HG02623 (cell line): ENCODE measurements around the gene OTUD5.

Experiments used
- ATAC-seq: cut with Tn5 transposase; IDR thresholded peaks from one replicate; pipeline ENCODE4 v1.9.1; 2021; ENCODE audit warnings: moderate library complexity; ENCODE audit not compliant: unreplicated experiment

The OTUD5 gene

DNA sequence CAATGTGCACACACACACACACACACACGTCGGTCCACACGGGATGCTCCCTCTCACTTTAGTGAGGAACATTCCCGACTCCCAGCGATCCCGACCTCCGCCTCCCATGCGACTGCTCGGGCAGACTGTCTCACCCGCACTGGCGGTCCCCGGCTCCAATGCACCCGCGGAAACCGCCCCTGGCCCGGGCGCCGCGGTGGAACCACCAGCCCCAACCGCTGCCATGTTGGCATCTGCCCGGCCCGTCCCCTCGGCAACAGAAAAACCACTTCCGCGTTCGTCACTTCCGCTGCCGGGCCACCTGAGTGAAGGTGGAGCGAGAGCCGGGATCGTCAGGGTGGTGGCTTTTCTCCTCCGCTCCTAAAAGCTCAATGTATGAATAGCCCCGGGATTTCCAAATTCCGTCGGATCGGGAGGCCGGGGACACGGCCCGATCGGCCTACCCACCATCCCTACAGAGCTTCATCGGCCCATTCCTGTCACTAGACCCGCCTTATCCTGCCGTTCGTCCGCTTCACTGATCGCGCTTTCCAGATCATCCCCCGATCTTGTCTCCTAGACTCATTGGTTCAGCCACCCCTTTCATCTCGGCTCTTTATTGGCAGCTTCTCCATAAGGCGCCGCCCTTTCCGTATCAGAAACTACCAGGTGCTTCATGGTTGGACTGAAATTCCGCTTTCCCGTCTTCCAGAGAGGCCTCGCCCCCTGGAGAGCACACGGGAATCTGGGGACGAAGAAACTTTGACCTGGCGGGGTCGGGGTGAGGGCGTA is 45.8 kb downstream of the OTUD5 start, which contains the start of gene SLC35A2:
SLC35A2 (minus strand) TSS at position 235 of the 771 bp plus-strand sequence; CDS start at position 225, 10 bp downstream.
- ATAC-seq = peak; percentile 64

DNA sequence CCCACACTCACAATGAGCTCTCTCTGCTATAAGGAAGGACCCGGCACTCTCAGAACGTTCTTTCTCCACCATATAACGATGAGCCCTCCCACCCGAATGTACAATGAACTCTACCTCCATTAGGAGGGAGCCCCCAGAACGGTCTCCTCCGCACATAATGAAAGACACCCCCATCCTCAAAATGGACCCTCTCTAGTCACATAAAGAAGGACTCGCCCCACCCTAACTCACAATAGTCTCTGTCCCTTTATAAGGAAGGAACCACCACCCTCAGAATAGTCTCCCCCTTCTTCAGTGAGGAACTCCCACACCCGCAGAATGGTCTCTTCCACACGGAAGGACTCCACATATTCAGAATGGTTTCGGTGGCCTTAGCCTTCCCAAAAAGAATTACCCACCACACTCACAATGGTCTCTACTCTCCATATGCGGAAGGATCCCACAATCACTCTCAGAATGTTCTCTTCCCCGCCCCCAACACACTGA is 46.4 kb downstream of the OTUD5 start:
- ATAC-seq = no peak

DNA sequence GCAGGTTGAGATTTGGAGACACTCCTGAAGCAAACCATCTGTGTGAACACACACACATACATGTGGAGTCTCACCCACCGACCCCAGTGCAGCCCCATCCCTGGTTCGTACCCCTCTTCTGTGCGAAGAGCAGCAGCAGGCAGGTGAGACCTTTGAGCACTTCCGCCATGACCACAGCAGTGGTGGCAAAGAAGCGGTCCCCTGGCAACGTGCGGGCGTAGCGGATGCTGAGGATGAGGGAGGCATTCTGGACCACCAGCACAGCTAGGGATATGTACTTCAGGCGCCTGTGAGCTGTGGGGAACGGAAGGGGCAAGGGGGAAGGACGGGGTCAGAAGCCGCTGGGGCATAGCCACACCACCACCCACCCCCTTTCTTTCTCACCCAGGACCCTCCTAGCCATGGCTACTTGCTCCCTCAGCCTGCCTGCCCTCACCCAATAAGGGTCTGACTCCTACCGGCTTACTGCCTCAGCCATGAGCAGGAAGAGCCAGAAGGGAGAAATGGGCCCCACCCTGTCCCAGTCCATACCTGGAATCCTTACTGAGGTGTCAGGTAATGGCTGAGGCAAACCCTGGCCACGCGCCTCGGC is 47.6 kb downstream of the OTUD5 start:
- no peak for ATAC-seq

DNA sequence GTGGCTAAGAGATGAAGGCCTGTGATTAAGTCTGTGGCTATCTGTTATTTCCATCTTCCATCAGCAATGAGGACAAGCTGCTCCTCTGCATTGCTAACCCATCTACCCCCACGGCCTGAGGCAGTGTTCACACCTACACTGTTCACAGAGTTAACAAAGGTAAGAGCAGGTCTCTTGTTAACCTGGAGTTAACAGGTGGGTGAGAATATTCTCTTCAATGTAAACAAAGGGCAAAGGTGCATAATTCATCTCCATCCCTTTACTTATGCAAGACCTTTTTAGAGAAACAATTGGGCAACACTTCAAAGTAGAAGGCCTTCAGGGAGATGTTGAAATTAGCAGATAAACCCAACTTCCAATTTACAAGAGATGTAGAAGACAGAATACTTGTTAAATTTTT is 48.8 kb downstream of the OTUD5 start:
- no peak for ATAC-seq

DNA sequence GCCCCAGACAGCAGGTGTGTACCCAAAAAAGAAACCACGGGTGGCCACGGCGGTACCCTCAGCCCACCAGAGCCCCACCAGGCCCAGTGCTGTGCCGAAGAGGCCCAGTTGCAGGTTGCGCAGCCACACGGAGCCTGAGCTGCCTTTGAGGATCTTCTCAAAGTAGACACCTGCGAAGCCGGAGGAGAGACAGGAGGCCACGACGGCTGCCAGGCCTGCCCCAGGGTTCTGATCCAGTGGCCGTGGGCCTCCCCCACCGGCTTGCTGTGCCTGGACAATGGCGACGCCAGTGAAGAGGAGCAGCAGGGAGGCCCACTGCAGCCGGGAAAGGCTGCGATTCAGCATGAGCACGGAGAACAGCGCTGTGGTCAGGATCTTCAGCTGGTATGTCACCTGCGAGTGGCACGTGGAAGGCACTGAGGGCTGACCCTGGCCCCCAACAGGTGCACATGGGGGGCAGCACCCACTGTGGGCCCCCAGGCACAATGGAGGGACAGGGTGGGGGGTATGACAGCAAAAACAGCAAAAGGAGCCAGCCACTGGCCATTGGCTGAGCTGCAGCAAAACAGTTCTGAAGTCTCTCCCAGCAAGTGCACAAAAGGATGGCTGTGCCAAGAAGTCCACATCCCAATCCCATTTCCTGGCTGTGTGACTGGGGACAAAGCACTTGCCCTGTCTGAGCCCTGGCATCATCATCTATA is 52.2 kb downstream of the OTUD5 start:
- ATAC-seq = no peak

DNA sequence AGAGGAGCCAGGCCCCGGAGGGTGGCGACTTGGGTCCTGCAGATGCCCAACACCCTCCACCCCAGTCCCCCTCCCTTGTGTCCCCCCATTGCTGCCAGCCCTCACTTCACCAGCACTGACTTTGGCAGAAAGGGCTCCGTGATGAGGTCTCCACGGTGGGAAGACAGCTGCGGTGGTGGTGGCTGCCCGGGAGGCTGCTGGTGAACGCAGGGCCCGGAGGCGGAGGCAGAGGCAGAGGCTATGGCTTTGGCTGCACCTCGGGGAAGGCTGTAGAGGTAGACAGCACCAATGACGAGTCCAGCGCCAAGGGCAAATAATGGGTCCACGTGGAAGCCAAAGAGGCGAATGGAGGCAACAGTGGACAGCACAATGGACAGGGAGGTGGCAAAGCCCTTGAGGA is 52.8 kb downstream of the OTUD5 start:
- no peak for ATAC-seq

DNA sequence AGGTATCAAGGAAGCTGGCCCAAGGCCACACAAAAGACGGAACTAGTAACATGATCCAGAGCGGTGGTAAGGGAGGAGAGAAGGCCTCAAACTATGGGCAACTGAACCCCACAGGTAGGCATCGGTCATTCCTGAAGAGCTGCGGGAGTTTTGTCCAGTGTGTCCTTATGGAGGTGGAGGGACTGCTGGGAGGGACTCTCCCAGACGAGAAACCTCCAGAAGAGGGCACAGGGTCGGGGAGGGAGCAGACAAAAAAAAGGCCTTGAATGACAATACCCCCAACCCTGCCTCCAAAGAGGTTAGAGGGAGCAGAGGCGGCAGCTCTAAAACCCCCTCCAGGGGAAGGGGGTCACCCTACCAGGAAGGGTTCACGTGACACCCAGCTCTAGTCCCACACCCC is 53.2 kb downstream of the OTUD5 start:
- ATAC-seq = no peak

DNA sequence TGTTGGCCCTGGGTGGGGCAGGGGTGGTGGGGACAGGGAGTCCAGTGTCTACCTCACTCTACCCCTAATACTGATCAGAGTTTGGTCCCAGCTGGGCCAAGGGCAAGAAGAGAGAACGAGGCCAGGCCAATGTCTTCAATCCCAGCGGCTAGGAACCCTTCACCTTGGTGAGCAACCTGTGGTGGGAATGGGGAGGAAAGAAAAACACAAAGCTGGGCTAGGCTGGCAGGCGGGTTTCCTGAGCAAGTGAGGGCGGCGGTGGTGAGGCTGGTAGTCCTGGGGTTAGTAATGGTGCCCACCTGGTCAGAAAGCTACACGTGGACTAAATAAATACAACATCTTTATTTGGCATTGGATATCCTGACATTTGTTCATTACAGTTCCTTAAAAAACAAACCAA is 54.1 kb downstream of the OTUD5 start:
- no peak for ATAC-seq

DNA sequence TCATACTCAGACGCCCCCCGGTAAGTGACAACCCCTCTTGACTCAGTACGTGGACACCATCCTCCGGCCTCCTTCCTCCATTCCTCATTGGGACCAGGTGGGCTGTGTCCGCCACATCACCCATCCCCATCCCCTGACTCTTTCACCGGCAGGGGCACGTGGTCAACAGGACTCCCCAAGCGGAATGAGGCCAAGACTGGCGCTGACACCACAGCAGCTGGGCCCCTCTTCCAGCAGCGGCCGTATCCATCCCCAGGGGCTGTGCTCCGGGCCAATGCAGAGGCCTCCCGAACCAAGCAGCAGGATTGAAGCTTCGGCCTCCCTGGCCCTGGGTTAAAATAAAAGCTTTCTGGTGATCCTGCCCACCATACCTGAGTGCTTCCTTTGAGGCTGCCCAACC is 54.6 kb downstream of the OTUD5 start:
- no peak for ATAC-seq

DNA sequence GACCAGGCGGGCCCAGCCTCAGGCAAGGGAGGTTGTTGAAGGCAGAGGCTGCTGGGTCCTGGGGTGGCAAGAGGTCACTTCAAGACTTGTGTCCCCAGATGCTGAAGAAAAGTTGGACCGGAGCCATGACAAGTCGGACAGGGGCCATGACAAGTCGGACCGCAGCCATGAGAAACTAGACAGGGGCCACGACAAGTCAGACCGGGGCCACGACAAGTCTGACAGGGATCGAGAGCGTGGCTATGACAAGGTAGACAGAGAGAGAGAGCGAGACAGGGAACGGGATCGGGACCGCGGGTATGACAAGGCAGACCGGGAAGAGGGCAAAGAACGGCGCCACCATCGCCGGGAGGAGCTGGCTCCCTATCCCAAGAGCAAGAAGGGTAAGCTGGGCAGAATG is 55.3 kb downstream of the OTUD5 start:
- ATAC-seq = no peak

DNA sequence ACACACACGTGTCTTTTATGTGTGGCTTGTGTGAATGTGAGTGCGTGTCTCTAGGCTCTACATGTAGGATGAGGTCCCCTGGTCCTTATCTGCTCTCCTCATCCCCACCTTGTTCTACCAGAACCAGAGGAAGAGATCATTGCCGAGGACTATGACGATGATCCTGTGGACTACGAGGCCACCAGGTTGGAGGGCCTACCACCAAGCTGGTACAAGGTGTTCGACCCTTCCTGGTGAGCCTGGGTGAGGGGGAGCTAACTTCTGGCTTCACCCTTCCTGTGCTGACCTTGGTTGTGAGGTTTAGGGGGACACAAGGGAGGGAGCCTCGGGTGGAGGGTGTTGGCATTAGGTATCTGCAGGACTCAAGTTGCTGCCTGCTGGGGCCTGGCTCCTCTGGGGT is 56.3 kb downstream of the OTUD5 start:
- ATAC-seq = no peak

DNA sequence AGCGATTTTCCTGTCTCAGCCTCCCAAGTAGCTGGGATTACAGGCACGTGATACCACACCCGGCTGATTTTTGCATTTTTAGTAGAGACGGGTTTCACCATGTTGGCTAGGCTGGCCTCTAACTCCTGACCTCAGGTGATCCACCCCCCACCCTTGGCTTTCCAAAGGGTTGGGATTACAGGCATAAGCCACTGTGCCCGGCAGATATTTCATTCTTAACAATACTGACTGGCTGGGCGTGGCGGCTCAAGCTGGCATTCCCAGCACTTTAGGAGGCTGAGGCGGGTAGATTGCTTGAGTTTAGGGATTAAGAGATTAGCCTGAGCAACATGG is 58.4 kb downstream of the OTUD5 start:
- ATAC-seq = no peak

DNA sequence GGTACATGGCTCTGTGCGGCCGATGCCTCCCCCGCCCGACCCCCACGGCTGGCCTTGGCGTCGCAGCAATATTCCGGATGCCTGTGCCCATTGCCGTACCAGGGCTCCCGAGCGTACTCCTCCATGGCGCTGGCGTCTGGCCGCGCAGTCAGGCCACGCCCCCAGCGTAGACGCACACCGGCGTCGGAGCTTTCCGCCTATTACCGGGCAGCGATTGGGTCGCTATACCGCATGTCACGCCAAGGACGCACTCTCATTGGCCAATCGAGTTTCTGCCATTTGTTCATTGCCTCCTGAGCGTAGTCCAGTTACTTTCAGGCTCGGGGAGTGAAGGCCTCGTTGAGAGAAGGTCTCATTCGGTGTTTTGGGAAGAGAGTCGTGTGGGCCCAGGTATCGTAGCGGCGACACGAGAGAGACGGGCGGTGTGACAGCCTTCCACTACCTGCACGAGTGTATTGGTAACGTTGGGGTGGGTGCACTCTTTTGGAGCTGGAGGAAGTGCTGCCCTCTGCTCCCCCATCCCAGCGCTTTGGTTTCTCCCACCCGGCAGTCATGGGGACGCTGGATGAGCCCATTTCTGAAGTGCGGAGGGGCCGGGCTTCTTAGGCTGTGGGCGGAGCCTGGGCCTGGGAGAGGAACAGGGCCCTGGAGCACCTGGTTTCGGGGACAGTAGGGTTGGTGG is 59.6 kb downstream of the OTUD5 start, which contains the start of the genes PQBP1 and TIMM17B:
PQBP1 (plus strand) TSS at position 306 of the 682 bp plus-strand sequence. CDS start 580 bp downstream, outside the sequence.
TIMM17B (minus strand) TSS at position 144 of the 682 bp plus-strand sequence; CDS start at position 125, 19 bp downstream.
- ATAC-seq = peak; percentile 87

DNA sequence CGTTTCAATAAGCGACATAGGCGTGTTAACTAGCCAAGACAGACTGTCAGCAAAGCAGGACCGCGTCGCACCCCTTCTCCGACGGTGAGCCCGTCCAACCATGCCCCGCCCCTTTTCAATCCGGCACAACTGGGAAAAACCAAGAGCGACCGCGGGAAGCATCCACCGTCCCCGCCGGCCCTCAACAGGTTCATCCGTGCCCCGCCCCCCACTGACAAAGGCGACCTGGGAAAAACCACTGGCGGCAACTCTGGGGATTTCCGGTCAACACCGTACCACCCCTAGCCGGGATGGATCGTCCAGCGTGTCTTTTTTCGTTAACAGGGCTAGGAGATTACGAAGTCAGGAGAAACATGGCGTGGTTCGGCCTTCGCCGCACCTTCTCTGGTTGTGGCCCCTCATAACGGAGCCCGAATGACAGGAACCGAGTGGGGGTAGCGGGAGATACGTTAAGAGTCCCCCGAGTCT is 60.2 kb downstream of the OTUD5 start:
- ATAC-seq = peak; percentile 16

DNA sequence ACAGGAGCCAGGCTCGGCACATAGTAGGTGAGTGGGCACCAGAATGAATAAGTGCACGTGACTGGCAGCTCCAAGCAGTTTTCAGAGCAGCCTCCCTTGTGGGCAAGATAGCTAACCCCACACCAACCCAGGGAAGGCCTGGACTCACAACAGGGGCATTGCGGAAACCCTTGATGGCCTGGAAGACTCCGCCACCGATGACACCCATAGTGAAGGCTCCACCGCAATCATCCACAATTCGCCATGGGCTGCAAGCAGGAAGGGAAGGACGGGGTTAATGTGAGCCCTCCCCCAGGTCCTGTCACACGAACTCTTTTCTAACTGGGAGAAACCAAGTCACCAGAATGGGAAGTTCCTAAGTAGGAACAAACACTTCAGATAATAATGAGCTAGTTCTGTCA is 60.8 kb downstream of the OTUD5 start:
- ATAC-seq = no peak

DNA sequence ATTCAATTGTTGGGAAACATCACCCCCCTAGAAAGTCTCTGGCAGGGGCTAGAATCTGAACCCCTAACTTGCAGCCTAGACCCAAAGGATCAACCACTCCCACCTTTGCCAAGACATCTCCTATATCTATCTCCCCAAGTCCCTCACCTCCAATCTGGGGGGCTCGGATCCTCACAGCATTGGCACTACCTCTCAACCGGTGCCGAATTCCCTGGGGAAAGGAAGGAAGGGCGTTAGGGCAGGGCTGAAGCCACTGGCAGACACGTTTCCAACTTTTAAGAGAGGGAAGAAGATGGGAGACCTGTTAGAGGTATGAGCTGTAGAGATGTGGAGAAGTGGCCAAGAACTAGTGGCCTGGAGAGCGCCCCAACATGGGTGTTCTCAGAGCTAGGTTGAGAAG is 62.5 kb downstream of the OTUD5 start:
- no peak for ATAC-seq

DNA sequence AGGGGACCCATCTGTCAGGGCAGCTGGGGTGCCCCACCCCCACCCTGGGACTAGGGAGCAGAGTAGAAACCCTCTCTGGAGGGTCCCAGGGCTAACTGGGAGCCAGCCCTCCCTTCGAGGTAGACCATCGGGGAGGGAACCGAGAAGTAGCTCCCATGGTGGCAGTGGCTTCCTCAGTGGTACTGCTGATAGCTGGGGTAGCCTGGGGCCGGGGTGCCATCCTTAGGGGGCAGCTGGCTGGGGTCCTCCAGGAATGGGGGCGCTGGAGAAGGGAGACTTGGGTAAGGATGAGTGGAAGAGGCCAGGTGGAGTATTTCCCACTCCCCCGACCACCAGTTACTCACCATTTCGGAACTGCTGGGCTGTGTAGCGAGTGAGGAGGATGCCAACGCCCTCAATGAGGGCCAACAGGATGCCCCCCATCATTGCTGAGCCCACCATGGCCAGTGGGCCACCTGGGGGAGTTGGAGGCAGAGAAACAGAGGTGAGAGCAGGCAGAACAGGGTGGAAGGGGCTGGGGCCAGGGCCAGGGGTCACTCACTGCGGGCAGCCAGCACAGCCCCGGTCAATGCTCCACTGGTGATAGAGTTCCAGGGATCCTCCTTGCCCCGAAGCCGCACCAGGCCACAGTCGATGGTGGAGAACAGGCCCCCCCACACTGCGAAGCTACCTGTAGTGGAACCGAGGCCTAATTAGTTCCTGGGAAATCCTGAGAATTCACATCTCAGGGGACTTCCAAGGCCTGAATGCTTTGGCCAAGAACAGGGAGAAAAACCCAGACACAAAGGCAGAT is 63.7 kb downstream of the OTUD5 start:
- ATAC-seq = no peak

DNA sequence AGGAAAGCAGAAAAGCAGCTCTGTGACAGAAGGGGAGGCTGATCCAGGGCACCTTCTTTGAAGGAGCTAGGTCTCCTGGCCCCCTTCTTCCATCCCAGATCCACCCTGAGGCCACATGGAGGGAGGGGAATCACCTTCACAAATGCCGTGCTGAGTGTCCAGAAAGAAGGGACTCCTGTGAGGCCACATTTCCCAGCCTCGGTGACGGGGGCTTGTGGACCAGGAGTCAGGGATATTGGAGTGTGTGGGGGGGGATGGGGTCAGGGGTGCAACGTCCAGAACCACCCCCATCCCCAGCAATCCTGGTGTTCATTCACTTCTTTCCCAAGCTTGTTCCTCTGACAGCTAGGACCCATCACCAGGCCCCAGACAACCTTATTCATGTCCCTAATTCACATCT is 64.5 kb downstream of the OTUD5 start:
- ATAC-seq = no peak

DNA sequence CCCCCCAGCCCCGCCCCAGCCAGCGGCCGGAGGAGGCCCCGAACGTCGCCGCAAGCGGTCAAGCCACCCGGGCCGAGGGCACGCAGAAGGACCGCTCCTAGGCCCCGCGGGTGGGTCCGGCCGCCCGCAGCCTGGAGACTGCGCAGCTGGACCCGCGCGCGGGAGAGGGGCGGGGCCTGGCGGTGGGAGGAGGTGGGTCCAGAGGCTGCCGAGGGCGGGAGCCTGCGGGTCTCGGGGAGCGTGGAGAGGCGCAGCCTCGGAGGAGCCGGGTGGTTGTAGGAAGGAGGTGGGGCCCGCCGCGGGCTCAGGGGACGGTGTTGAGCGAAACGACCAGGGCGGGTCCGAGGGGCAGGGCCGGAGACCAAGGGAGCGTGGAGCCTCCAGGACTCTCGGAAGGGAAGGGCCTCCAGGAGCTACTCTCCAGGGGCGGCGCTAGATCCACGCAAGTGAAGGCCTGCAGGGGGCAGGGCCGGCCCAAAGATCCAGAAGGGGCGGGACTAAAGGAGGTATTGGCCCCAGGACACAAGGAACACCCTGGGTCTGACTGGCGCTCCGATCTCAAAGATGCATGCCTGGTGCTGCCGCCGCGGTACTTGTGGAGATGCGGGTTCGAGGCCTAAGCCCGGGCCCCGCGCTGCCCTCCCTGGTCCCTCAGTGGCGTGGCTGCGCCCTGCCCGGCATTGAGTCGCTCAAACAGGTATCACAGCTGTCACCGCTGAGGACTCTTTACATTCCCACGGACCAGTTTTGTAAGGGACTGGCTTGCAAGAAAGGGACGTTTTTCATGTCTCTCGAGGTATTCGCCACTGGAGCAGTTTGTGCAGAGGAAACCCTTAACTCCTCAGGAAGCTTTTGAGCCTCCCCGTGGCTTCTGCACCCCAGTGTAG is 65.8 kb downstream of the OTUD5 start:
- ATAC-seq = peak; percentile 81
